Measurements from ENCODE around the gene ABT1. TPM values are rescaled to one million over a fixed set of nuclear protein-coding genes. Genes with fewer than 3 reads are reported as not detected.

ABT1 gene
- polyA plus RNA-seq, 1 of the 3 experiments (the other 2 are of a cell fraction) = 15.4 TPM

- Histone ChIP-seq H2AFZ (ENCODE audit: low read depth) (no peak overlapping the region), H3K36me3 (replicated peaks in 1 of 2; ENCODE audit: control insufficient read depth in 1 of 2, insufficient read depth in 2 of 2, low read length in 1 of 2) (peaks cover 21 to 25% of the 10 kb centered on the region in 2 experiments), H3K4me1 (ENCODE audit: control insufficient read depth in 1 of 2, insufficient read depth in 2 of 2, low read depth in 1 of 2, low read length in 1 of 2) (peaks cover 5 to 15% of the 10 kb centered on the region in 2 experiments; a peak in 3 of 4 replicates), H3K9ac (peak overlapping the region; percentile 95; the same call in 1 of the 2 replicates), H3K4me3 (ENCODE audit: low read depth in 2 of 2, low read length in 1 of 2) (peak overlapping the region; percentile 72 to 94), H3K9me3 (no peaks in the 10 kb centered on the region), H3K79me2 (ENCODE audit: insufficient read depth) (peaks cover 25% of the 10 kb centered on the region), H3K9me2 (no peaks in the 10 kb centered on the region), H3K27me3 (ENCODE audit: insufficient read depth) (no peaks in the 10 kb centered on the region), H3K27ac (ENCODE audit: low read depth in 2 of 2, low read length in 1 of 2) (no peak overlapping the region), H3K4me2 (peak overlapping the region; percentile 91), H3F3A (replicated peaks; ENCODE audit: insufficient read depth) (peaks cover 27% of the 10 kb centered on the region), H4K20me1 (ENCODE audit: insufficient read depth) (no peaks in the 10 kb centered on the region)
- ChIA-PET CTCF (interaction anchor here (0.8 to 0.9 kb wide), 2 partner anchors 10 to 257 kb away, joined by 3 read pairs; no protein-coding TSS in a partner anchor), POLR2A (no interaction called here)
- DNase-seq = no peak
- TF ChIP-seq POLR2AphosphoS5 (IDR thresholded peaks at IDR 0.05; ENCODE audit: low read depth, low read length) (no peak), RCOR1 (IDR thresholded peaks at IDR 0.05; ENCODE audit: low read length) (no peak), EZH2phosphoT487 (IDR thresholded peaks at IDR 0.05; ENCODE audit: borderline replicate concordance, low read depth) (no peak), MXI1 (IDR thresholded peaks at IDR 0.05; ENCODE audit: low read depth, low read length) (no peak), NFIC (IDR thresholded peaks at IDR 0.05; ENCODE audit: borderline replicate concordance) (no peak)
- WGBS (ENCODE audit: low lambda C conversion rate) = 63% methylated on average over 21 of the region's 21 CpGs
These were observed 1.1 kb downstream of the ABT1 start for GRCh38 chr6:26597821-26598220.

- peak overlapping the region; percentile 91 for H3K4me2 ChIP-seq
- POLR2A ChIA-PET = no interaction called here
- CTCF ChIA-PET = no interaction called here
- no peak overlapping the region; a peak in 1 of 4 replicates for H3K4me3 ChIP-seq (ENCODE audit: low read depth in 2 of 2, low read length in 1 of 2)
- H3K79me2 ChIP-seq (ENCODE audit: insufficient read depth) = peaks cover 25% of the 10 kb centered on the region
- no peak overlapping the region for H3K27ac ChIP-seq (ENCODE audit: low read depth in 2 of 2, low read length in 1 of 2)
- no peaks in the 10 kb centered on the region for H3K9me3 ChIP-seq
- peaks cover 5 to 15% of the 10 kb centered on the region in 2 experiments; a peak in 3 of 4 replicates for H3K4me1 ChIP-seq (ENCODE audit: control insufficient read depth in 1 of 2, insufficient read depth in 2 of 2, low read depth in 1 of 2, low read length in 1 of 2)
- H2AFZ ChIP-seq (ENCODE audit: low read depth) = no peak overlapping the region
- peaks cover 27% of the 10 kb centered on the region for H3F3A ChIP-seq (replicated peaks; ENCODE audit: insufficient read depth)
- no peak for DNase-seq
- H3K27me3 ChIP-seq (ENCODE audit: insufficient read depth) = no peaks in the 10 kb centered on the region
- no peaks in the 10 kb centered on the region for H3K9me2 ChIP-seq
- 95% methylated on average over 22 of the region's 22 CpGs for WGBS (ENCODE audit: low lambda C conversion rate)
- peaks cover 21 to 25% of the 10 kb centered on the region in 2 experiments for H3K36me3 ChIP-seq (replicated peaks in 1 of 2; ENCODE audit: control insufficient read depth in 1 of 2, insufficient read depth in 2 of 2, low read length in 1 of 2)
- H4K20me1 ChIP-seq (ENCODE audit: insufficient read depth) = no peaks in the 10 kb centered on the region
- TF ChIP-seq RAD21 (IDR thresholded peaks at IDR 0.05; ENCODE audit: low read length) (no peak), IRF3 (IDR thresholded peaks at IDR 0.05; ENCODE audit: low read depth, low read length) (no peak), RCOR1 (IDR thresholded peaks at IDR 0.05; ENCODE audit: low read length) (no peak), FOSL2 (IDR thresholded peaks at IDR 0.05; ENCODE audit: borderline replicate concordance, low read depth) (no peak), CTCF (IDR thresholded peaks at IDR 0.05) (no peak), FOXJ3 (CRISPR knock-in tag; IDR thresholded peaks at IDR 0.05) (no peak), NRF1 (IDR thresholded peaks at IDR 0.05; ENCODE audit: low read depth, low read length) (no peak), RFX5 (IDR thresholded peaks at IDR 0.05; ENCODE audit: low read length) (no peak), GABPA (IDR thresholded peaks at IDR 0.05; ENCODE audit: low read depth) (no peak), MEF2A (IDR thresholded peaks at IDR 0.05; ENCODE audit: borderline replicate concordance, low read depth) (no peak), ZBTB33 (IDR thresholded peaks at IDR 0.05; ENCODE audit: borderline replicate concordance, low read depth) (no peak), SIN3A (IDR thresholded peaks at IDR 0.05; ENCODE audit: borderline replicate concordance, low read depth, low read length) (no peak), EZH2phosphoT487 (IDR thresholded peaks at IDR 0.05; ENCODE audit: borderline replicate concordance, low read depth) (no peak), RXRA (IDR thresholded peaks at IDR 0.05; ENCODE audit: borderline replicate concordance, low read depth) (no peak), ELF1 (IDR thresholded peaks at IDR 0.05) (no peak), SMC3 (IDR thresholded peaks at IDR 0.05; ENCODE audit: low read depth, low read length) (no peak)
- TF ChIP-seq, protein P1, sequence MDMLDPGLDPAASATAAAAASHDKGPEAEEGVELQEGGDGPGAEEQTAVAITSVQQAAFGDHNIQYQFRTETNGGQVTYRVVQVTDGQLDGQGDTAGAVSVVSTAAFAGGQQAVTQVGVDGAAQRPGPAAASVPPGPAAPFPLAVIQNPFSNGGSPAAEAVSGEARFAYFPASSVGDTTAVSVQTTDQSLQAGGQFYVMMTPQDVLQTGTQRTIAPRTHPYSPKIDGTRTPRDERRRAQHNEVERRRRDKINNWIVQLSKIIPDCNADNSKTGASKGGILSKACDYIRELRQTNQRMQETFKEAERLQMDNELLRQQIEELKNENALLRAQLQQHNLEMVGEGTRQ (IDR thresholded peaks at IDR 0.05; ENCODE audit: borderline replicate concordance, low read depth, low read length) = no peak
- TF ChIP-seq, protein P2, sequence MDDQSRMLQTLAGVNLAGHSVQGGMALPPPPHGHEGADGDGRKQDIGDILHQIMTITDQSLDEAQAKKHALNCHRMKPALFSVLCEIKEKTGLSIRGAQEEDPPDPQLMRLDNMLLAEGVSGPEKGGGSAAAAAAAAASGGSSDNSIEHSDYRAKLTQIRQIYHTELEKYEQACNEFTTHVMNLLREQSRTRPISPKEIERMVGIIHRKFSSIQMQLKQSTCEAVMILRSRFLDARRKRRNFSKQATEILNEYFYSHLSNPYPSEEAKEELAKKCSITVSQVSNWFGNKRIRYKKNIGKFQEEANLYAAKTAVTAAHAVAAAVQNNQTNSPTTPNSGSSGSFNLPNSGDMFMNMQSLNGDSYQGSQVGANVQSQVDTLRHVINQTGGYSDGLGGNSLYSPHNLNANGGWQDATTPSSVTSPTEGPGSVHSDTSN (IDR thresholded peaks at IDR 0.05) = no peak
- H3K9ac ChIP-seq = no peak overlapping the region
These were observed 1.5 kb downstream of the ABT1 start for GRCh38 chr6:26598267-26598666.

All from SK-N-SH (cell line).